ENCODE measurements around the gene C10orf95.
"Not testable (repeated sequence)": the region's sequence is repeated elsewhere in the genome, so short reads cannot be mapped to it uniquely, and the experiment has no call there.

The C10orf95 gene

GRCh38 chr10:102451105-102451969 lies at the start of gene C10orf95:
C10orf95 (minus strand) TSS chr10:102451543; CDS start chr10:102451093, 450 bp downstream.
- DNase-seq = peak in 1 of 2 experiments; percentile 4

DNA sequence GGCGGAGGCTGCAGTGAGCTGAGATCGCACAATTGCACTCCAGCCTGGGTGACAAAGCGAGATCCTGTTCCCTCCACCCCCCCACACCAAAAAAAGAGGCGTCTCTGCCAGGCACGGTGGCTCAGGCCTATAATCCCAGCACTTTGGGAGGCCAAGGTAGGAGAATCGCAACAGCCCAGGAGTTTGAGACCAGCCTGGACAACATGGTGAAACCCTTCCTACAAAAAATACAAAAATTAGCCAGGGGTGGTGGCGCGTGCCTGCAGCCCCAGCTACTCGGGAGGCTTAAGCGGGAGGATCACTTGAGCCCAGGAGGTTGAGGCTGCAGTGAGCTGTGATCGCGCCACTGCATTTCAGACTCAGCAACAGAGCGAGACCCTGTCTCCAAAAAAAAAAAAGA lies 49.3 kb upstream of the C10orf95 start:
- not testable (repeated sequence) for DNase-seq

GRCh38 chr10:102499356-102499755 lies 48.0 kb upstream of the C10orf95 start:
- DNase-seq = no peak

- no peak for DNase-seq
These were observed 46.2 kb upstream of the C10orf95 start for GRCh38 chr10:102497545-102497944.

DNA sequence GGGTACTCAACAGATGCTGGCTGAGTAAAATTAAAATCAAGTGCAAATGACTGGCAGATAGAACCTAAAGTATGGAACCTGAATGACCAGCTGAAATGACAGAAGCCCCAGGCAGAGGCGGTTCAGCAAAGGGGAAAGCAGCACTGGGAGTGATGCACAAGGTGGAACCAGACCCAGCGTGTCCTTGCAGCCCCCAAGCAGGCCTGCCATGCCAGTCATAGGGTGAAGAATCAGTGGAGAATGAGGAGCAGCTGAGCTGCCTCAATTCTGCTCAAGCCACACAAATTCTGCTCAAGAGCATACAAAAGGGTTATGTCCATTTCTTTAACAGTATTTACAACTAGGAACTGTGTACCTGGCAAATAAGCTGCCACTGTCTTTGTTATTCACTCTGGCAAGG lies 42.4 kb upstream of the C10orf95 start:
- no peak for DNase-seq

DNA sequence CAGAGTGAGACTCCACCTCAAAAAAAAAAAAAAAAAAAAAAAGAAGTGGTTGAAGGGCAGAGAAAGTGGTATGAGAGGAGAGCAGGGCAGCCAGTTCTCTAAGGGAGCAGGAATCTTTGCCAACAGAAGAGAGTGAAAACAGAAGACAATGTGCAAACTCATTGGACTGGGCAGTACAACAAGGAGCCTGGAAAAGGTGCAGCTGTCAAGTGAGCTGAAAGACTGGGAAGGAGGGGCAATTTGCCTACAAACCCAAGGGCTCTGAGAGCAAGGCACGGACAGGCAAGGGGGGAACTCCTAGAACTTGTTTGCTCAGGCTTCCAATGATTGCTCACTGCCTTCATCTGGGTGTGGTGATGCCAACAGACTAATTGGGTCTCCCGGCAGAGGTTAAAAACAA lies 41.6 kb upstream of the C10orf95 start:
- no peak for DNase-seq

DNA sequence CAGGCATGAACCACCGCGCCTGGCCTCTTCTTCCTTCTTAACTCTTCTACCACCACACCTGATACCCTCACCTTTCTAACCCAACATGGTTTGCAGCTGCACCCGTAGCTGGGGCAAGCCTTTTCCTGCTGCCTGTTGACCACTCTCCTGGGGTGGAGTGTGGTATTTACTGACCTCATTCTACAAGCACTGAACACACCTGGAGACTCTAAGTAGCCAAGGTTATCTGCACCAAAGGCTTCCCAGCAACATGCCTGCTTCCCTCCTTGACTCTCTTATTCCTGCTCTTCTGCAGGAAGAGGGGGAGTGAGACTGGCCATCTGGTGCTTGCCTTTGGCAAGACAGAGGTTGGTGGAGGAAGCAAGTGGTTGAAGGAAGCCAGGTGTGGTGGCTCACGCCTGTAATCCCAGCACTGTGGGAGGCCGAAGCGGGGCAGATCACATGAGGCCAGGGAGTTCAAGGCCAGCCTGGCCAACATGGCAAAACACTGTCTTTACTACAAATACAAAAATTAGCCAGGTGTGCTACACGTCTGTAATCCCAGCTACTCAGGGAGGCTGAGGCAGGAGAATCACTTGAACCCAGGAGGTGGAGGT lies 41.1 kb upstream of the C10orf95 start:
- DNase-seq = no peak

- no peak for DNase-seq
These were observed 39.8 kb upstream of the C10orf95 start for GRCh38 chr10:102491136-102491535.

- no peak for DNase-seq
These were observed 33.9 kb upstream of the C10orf95 start for GRCh38 chr10:102485093-102485784.

DNA sequence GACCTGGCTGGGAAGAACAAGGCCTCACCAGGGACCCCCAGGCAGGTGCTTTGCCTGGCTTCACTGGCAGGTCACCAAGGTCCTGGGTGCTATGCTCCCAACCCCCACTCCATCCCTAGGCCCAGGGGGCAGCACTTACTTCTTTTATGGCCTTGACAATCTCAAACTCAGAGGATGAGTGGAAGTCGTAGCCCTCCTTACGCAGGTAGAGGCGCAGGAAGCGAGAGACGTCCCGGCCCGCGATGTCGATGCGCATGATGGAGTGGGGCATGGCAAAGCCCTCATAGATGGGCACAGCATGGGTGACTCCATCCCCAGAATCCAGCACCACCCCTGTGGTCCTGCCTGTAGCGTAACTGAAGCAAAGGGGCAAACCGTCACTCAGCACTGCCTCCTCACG lies 32.7 kb upstream of the C10orf95 start:
- no peak for DNase-seq

DNA sequence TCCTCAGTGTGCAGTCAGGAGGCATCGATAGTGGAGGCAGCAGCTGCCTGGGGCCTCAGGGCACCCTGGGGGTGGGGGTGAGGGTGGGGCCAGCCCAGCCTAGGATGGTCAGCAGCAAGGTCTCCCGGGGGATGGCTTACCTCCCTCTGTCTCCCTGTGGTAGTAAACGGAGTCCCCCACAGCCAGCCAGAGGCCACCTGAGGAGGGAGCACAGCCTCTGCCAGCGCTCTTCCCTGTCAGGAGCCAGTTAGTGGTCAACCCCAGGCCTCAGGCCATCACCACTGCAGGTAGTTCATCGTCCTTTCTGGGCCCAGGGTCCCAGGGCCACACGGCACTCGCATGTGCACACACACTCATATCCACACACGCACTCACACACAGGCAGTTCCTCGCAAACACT lies 29.1 kb upstream of the C10orf95 start:
- DNase-seq = no peak

DNA sequence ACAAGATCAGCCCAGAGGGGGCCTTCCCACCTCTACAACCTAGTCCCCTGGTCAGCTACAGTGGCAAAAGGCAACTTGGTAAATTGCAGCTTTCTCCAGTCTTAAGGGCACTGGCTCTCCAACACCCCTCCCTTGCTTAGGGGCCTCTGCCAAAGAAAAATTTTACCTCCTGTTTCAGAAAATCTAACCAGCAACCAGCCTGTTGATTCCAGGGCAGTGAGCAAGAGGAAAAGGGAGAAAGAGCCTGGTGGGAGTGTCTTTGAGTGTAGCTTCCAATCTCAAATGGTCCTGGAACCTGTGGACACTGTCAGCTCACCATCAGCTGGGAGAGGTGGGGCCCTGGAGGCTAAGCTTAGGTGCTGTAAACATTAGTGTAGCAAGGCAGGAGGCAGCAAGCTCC lies 28.3 kb upstream of the C10orf95 start:
- DNase-seq = no peak

GRCh38 chr10:102476466-102477141 lies 25.3 kb upstream of the C10orf95 start:
- DNase-seq = no peak

- no peak for DNase-seq
These were observed 24.2 kb upstream of the C10orf95 start for GRCh38 chr10:102475451-102476040.

GRCh38 chr10:102473445-102474331 lies 22.3 kb upstream of the C10orf95 start:
- DNase-seq = no peak

DNA sequence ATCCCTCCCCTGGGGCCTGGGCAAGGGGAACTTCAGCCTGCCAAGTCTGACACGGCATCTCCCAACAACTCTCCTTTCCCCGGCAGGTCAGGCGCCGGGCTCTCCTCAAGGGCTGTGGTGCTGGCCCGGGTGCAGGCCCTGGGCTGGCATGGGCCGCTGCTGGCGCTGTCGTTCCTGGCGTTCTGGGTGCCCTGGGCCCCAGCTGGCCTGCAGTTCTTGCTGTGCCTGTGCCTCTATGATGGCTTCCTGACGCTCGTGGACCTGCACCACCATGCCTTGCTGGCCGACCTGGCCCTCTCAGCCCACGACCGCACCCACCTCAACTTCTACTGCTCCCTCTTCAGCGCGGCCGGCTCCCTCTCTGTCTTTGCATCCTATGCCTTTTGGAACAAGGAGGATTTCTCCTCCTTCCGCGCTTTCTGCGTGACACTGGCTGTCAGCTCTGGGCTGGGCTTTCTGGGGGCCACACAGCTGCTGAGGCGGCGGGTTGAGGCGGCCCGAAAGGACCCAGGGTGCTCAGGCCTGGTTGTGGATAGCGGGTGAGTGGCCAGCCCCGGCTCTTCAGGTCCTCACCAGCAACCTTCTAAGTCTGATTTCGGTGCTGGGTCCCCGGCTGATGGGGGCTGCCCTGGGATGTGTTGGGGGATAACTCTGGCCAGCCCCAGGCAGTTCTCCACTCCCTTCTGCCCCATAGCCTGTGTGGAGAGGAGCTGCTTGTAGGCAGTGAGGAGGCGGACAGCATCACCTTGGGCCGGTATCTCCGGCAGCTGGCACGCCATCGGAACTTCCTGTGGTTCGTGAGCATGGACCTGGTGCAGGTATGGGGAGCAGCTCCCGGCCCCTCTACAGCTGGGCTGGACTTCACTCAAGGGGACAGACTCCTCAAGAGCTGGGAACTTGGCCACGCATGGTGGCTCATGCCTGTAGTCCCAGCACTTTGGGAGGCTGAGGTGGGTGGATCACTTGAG lies 19.5 kb upstream of the C10orf95 start:
- DNase-seq = no peak

GRCh38 chr10:102468683-102469082 lies 17.3 kb upstream of the C10orf95 start:
- no peak for DNase-seq

DNA sequence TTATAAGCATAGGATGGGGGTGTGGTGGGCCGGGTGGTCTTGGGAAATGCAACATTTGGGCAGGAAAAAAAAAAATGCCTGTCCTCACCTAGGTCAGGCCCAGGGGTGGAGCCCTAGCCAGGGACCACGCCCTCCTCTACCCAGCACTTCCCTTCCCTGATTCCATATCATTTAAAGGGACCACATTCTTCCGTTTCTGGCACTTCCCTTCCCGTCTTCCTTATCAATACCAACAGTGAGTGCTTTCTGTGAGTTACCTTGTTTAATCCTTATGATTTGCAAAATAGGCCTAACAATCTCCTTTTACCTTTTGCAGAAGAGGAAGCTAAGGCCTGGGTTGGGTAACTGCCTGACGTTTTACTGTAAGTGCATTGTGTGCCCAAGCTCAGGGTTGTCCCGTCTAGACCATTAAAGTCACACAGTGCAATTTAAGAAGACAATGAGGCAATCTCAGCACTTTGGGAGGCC lies 16.7 kb upstream of the C10orf95 start:
- DNase-seq = no peak

DNA sequence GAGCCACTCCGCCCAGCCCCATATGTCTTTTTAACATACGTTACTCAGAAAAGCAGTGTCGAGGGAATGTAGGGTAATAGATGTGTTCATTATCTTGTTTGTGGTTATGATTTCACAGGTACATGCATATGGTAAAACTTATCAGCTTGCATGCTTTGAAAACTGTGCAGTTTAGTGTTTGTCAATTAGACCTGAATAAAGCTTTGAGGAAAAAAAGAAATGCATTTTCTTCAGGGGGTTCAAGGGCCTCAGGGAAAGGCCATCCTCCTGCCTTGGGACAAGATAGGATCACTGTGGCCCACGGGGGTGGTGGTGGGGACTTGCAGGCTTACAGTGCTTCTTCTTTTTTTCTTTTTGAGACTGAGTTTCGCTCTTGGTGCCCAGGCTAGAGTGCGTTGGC lies 16.0 kb upstream of the C10orf95 start:
- DNase-seq = no peak

- DNase-seq = no peak
These were observed 14.1 kb upstream of the C10orf95 start for GRCh38 chr10:102465466-102465865.
